K562 (cell line): Measurements from ENCODE around the gene TULP3. TPM values are rescaled to one million over a fixed set of nuclear protein-coding genes. Genes with fewer than 3 reads are reported as not detected.

Source experiments
- ATAC-seq: fragments of 200-7000 bp; cut with Tn5 transposase; 3 replicates; pipeline ENCODE4 v1.9.1; 2020; ENCODE audit warnings: moderate library complexity
- BruUV-seq: library from RNA; stranded (reverse); fragments of 400-500 nt; replicated peaks from 2 replicates; lab custom pipeline; 2021; lab: Mats Ljungman, UMichigan
- CTCF ChIA-PET: fragments of 300-600 bp; formaldehyde crosslinking; extraction: SDS; loops from one replicate; lab custom pipeline; 2021; ENCODE audit warnings: low intra/inter-chr PET ratio; lab: Yijun Ruan, JAX
- POLR2A ChIA-PET: fragments of 300-600, 350-650 bp; sonication (Branson Sonifier 250); formaldehyde crosslinking; extraction: SDS; loops from one replicate; lab custom pipeline; 2021; ENCODE audit warnings: antibody characterized with exemption, inconsistent platforms; lab: Yijun Ruan, JAX
- DNase-seq, 4 experiments: peaks; one replicate each; pipeline versions ENCODE4 v3.0.0 to v3.0.0-alpha.2; 2011 to 2018; ENCODE audit warnings: low spot score in 3 of 4, mixed read lengths in 3 of 4; ENCODE audit errors: extremely low read depth in 1 of 4
- FAIRE-seq: peaks from 2 replicates; lab custom pipeline; 2011; peaks lifted over from hg19 to GRCh38; lab: Jason Lieb, UNC
- H2AFZ ChIP-seq: 2 replicates; pipeline ENCODE4 v1.6.0; 2011; ENCODE audit warnings: low read depth, low read length, control low read depth, inconsistent platforms
- H3K27ac ChIP-seq: fragments of 200-600 bp; 3 replicates; pipeline ENCODE4 v1.8.0; 2011; ENCODE audit warnings: low read depth, mild to moderate bottlenecking, control low read depth, inconsistent platforms, low read length, moderate library complexity, mixed read lengths; ENCODE audit errors: extremely low read depth
- H3K27me3 ChIP-seq, 2 experiments: fragments of 300-600 bp in 1 of 2; 2 replicates in 1 of 2; 3 replicates in 1 of 2; pipeline versions ENCODE4 v1.6.0 to v1.8.0; 2011; ENCODE audit warnings: inconsistent platforms in 2 of 2, low read length in 2 of 2, mild to moderate bottlenecking in 1 of 2, mixed read lengths in 1 of 2, moderate library complexity in 1 of 2; ENCODE audit not compliant: control insufficient read depth in 2 of 2, insufficient read depth in 2 of 2
- H3K36me3 ChIP-seq: fragments of 300-600 bp; 3 replicates; pipeline ENCODE4 v1.8.0; 2011; ENCODE audit warnings: mild to moderate bottlenecking, low read length, inconsistent platforms; ENCODE audit not compliant: control insufficient read depth, insufficient read depth
- H3K4me1 ChIP-seq, 2 experiments: fragments of 200-600 bp in 1 of 2; replicated peaks in 1 of 2; 2 replicates in 1 of 2; 3 replicates in 1 of 2; pipeline versions ENCODE4 v1.5.1 to v1.8.0; 2011; ENCODE audit warnings: inconsistent platforms in 2 of 2, low read length in 2 of 2, mild to moderate bottlenecking in 1 of 2, mixed read lengths in 1 of 2, moderate library complexity in 1 of 2; ENCODE audit not compliant: control insufficient read depth in 2 of 2, insufficient read depth in 2 of 2
- H3K4me2 ChIP-seq: 2 replicates; pipeline ENCODE4 v1.6.1; 2011; ENCODE audit warnings: low read length, control low read depth, inconsistent platforms, mixed read lengths; ENCODE audit not compliant: insufficient read depth
- H3K4me3 ChIP-seq: fragments of 200-600 bp; sonication (generic), shearing (Covaris generic); 2 replicates; pipeline ENCODE4 v1.5.1; 2016; ENCODE audit warnings: control low read depth, inconsistent platforms
- H3K79me2 ChIP-seq: fragments of 200-600 bp; 3 replicates; pipeline ENCODE4 v1.8.0; 2011; ENCODE audit warnings: low read length, inconsistent platforms; ENCODE audit not compliant: control insufficient read depth, insufficient read depth
- H3K9ac ChIP-seq, 2 experiments: 2 replicates each; pipeline versions ENCODE4 v1.6.0 to v1.6.1; 2011; ENCODE audit warnings: low read depth in 2 of 2, low read length in 2 of 2, control low read depth in 1 of 2, inconsistent platforms in 1 of 2, mild to moderate bottlenecking in 1 of 2, mixed read lengths in 1 of 2; ENCODE audit not compliant: insufficient read depth in 1 of 2
- H3K9me1 ChIP-seq: one replicate; pipeline ENCODE4 v1.6.0; 2011; ENCODE audit warnings: inconsistent platforms, mild to moderate bottlenecking, low read length, moderate library complexity; ENCODE audit not compliant: control insufficient read depth, insufficient read depth
- H3K9me3 ChIP-seq: replicated peaks from 2 replicates; pipeline ENCODE4 v1.5.1; 2011; ENCODE audit warnings: low read depth, low read length, inconsistent platforms; ENCODE audit not compliant: control insufficient read depth, insufficient read depth
- H4K20me1 ChIP-seq: replicated peaks from 2 replicates; pipeline ENCODE4 v1.6.1; 2011; ENCODE audit warnings: low read length, inconsistent platforms, mixed read lengths; ENCODE audit not compliant: control insufficient read depth, insufficient read depth
- MCM2 ChIP-seq: fragments of 450-650 bp; IDR thresholded peaks from 2 replicates; pipeline ENCODE4 v1.6.1; 2017; ENCODE audit warnings: low read depth, mild to moderate bottlenecking
- NCOA2 ChIP-seq, 2 experiments: fragments of 450-650 bp; IDR thresholded peaks; 2 replicates each; pipeline ENCODE4 v1.6.1; 2018; ENCODE audit warnings: mild to moderate bottlenecking in 2 of 2, moderate library complexity in 1 of 2; ENCODE audit not compliant: partially characterized antibody in 2 of 2
- POLR2AphosphoS2 ChIP-seq: IDR thresholded peaks from 2 replicates; pipeline ENCODE4 v1.6.1; 2012; ENCODE audit warnings: low read length, improper control_type of control experiment
- RNF2 ChIP-seq: sonication (generic); IDR thresholded peaks from 2 replicates; pipeline ENCODE4 v1.6.1; 2016
- TEAD4 ChIP-seq, 2 experiments: sonication (generic) in 1 of 2; formaldehyde crosslinking in 1 of 2; IDR thresholded peaks; 2 replicates each; pipeline versions ENCODE4 v1.6.1 to v1.8.0; 2012 to 2022; ENCODE audit warnings: borderline replicate concordance in 1 of 2, inconsistent platforms in 1 of 2, low read length in 1 of 2, mild to moderate bottlenecking in 1 of 2, missing genetic modification reagents in 1 of 2
- TRIM24 ChIP-seq, 2 experiments: fragments of 450-650 bp; IDR thresholded peaks; 2 replicates each; pipeline ENCODE4 v1.6.1; 2016
- ZFP1 ChIP-seq: fragments of 450-650 bp; formaldehyde crosslinking; IDR thresholded peaks from 2 replicates; pipeline ENCODE4 v1.4.0; 2020; ENCODE audit warnings: mild to moderate bottlenecking, mixed read lengths
- ZFP36 ChIP-seq: fragments of 150-350 bp; IDR thresholded peaks from 2 replicates; pipeline ENCODE4 v1.6.1; 2018; ENCODE audit warnings: low read length, low read depth; ENCODE audit not compliant: partially characterized antibody
- WGBS: fragments of 100-300 bp; shearing (Covaris generic); methylation state at CpG from one replicate; pipeline ENCODE4 v1.1.6; 2016; ENCODE audit warnings: low coverage, mixed read lengths; ENCODE audit not compliant: insufficient coverage; ENCODE audit errors: missing lambda C conversion rate; 5-methylcytosine and 5-hydroxymethylcytosine counted together
- in situ Hi-C: fragments of 300-500 bp; cut with MboI; formaldehyde crosslinking; loops from 4 replicates; pipeline ENCODE4 v1.15.0; 2018; ENCODE audit warnings: inconsistent platforms, mixed read lengths
- intact Hi-C: fragments of 100-400 bp; cut with micrococcal nuclease; formaldehyde crosslinking; loops from 2 replicates; pipeline ENCODE4 v1.14.2; 2022
- polyA plus RNA-seq, 8 experiments: library from polyadenylated mRNA; depleted of rRNA in 4 of 8; stranded (reverse) in 5 of 8; unstranded in 3 of 8; fragments of >200 nt; fragmentation: Nextera tagmentation in 2 of 8; fragmentation: Illumina TruSeq in 1 of 8; extraction: Ambion mirVana in 2 of 8; extraction: Trizol in 1 of 8; gene quantifications; 2 replicates each; pipeline versions ENCODE4 v1.2.1 to v1.2.3, GENCODE V29; 2011 to 2014; ENCODE audit warnings: inconsistent platforms in 1 of 8, missing spikeins in 1 of 8
- total RNA-seq, 7 experiments: library from RNA; depleted of rRNA in 6 of 7; stranded (reverse); fragments of >200 nt in 6 of 7; fragmentation: Illumina TruSeq in 2 of 7; extraction: Trizol in 2 of 7; gene quantifications; 2 replicates each; pipeline versions ENCODE4 v1.2.1 to v1.2.3, GENCODE V29; 2011 to 2021; ENCODE audit warnings: low replicate concordance in 1 of 7

TULP3 gene
- total and polyA plus RNA-seq, 9 of the 15 experiments (the other 6 are each of a cell fraction or from before 2014, with no cell fraction given), result 3.6 to 13.3 (median 7.3) TPM

DNA sequence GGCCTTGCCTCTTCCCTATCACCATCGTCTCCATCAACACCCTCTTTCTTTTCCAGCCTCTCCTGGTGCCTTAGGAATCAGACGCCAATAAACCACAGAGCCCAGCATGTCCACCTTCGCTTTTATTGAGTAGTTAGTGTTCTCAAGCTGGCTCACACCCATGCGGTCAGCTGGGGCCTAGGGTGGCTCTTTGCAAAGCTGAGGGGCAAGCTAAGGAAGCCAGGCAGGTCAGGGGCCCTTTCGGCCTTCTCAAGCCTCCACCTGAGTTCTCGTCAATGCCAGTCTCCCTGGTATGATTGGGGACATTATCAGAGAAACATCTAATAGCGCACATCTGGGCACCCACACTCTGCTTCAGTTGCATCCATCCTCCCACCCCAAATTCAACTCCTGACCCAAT is 33.1 kb upstream of the TULP3 start:
- ChIA-PET CTCF (no interaction called here), POLR2A (interaction anchor here (0.7 to 1.1 kb wide), 3 partner anchors 9 to 894 kb away, joined by 3 to 4 read pairs (median 3); no protein-coding TSS in a partner anchor)
- 87% methylated on average over 7 of the region's 7 CpGs for WGBS
- intact Hi-C loops, result no loop called here
- H3K9me3 ChIP-seq, result no peaks in the 10 kb centered on the region
- H3K79me2 ChIP-seq, result no peaks in the 10 kb centered on the region
- DNase-seq, result no peak
- no peaks in the 10 kb centered on the region for H3K27me3 ChIP-seq
- FAIRE-seq, result no peak
- H2AFZ ChIP-seq, result no peak overlapping the region
- H3K27ac ChIP-seq, result no peak overlapping the region
- H3K4me3 ChIP-seq, result no peak overlapping the region
- H3K4me2 ChIP-seq, result no peak overlapping the region
- H3K9me1 ChIP-seq, result no peaks in the 10 kb centered on the region
- no peak overlapping the region for H3K9ac ChIP-seq
- ATAC-seq, result no peak
- TF ChIP-seq ZFP36 (no peak), TEAD4 (IDR thresholded peaks at IDR 0.05; ENCODE audit: low read length) (no peak), TEAD4 (CRISPR knock-in tag; IDR thresholded peaks at IDR 0.05; ENCODE audit: borderline replicate concordance) (no peak), POLR2AphosphoS2 (peak; percentile 73; the same call in 1 of the 2 replicates), MCM2 (no peak), TRIM24 (IDR thresholded peaks at IDR 0.05) (no peak), NCOA2 (IDR thresholded peaks at IDR 0.05; ENCODE audit: partially characterized antibody in 2 of 2) (no peak), ZFP1 (CRISPR knock-in tag) (no peak), RNF2 (no peak)
- peaks cover 0 to 4% of the 10 kb centered on the region in 2 experiments; a peak in 1 of 5 replicates for H3K4me1 ChIP-seq
- H4K20me1 ChIP-seq, result no peaks in the 10 kb centered on the region
- in situ Hi-C loops, result no loop called here
- TSS peak; percentile 57 for BruUV-seq
- peaks cover 35% of the 10 kb centered on the region; the same call in 1 of the 3 replicates for H3K36me3 ChIP-seq
